Neutrophil (primary cell): ENCODE results near the gene RIMS3.
"Not testable (repeated sequence)": the region's sequence is repeated elsewhere in the genome, so short reads cannot be mapped to it uniquely, and the experiment has no call there.

Source experiments
- H3K27ac ChIP-seq: fragments of 200-600 bp; sonication (generic); 2 replicates; pipeline ENCODE4 v1.5.1; 2016; ENCODE audit warnings: mild to moderate bottlenecking, moderate library complexity
- H3K27me3 ChIP-seq: fragments of 200-600 bp; sonication (generic); 2 replicates; pipeline ENCODE4 v1.6.0; 2016; ENCODE audit warnings: mild to moderate bottlenecking
- H3K36me3 ChIP-seq: fragments of 200-600 bp; sonication (generic); 2 replicates; pipeline ENCODE4 v1.5.1; 2017
- H3K4me1 ChIP-seq, 2 experiments: fragments of 200-600 bp in 1 of 2; sonication (generic) in 1 of 2; 1 replicate in 1 of 2; 2 replicates in 1 of 2; pipeline versions ENCODE4 v1.5.1 to v1.6.1; 2013 to 2016; ENCODE audit warnings: low read depth in 1 of 2, low read length in 1 of 2, mild to moderate bottlenecking in 1 of 2, moderate library complexity in 1 of 2; ENCODE audit not compliant: control insufficient read depth in 1 of 2, insufficient read depth in 1 of 2
- H3K4me3 ChIP-seq, 2 experiments: fragments of 200-600 bp in 1 of 2; sonication (generic) in 1 of 2; 1 replicate in 1 of 2; 2 replicates in 1 of 2; pipeline ENCODE4 v1.5.1; 2013 to 2016; ENCODE audit warnings: low read depth in 1 of 2, low read length in 1 of 2, mild to moderate bottlenecking in 1 of 2, moderate library complexity in 1 of 2
- H3K9me3 ChIP-seq: fragments of 200-600 bp; sonication (generic); 2 replicates; pipeline ENCODE4 v1.5.1; 2016
- TF ChIP-seq, protein P1 (sequence below): fragments of 200-600 bp; sonication (generic); IDR thresholded peaks from 2 replicates; pipeline ENCODE4 v1.5.1; 2016; ENCODE audit warnings: antibody characterized with exemption

Gene RIMS3

GRCh38 chr1:40703316-40703715, 37.8 kb upstream of the RIMS3 start:
- peaks cover 39 to 52% of the 10 kb centered on the region in 2 experiments for H3K4me1 ChIP-seq
- TF ChIP-seq, protein P1, sequence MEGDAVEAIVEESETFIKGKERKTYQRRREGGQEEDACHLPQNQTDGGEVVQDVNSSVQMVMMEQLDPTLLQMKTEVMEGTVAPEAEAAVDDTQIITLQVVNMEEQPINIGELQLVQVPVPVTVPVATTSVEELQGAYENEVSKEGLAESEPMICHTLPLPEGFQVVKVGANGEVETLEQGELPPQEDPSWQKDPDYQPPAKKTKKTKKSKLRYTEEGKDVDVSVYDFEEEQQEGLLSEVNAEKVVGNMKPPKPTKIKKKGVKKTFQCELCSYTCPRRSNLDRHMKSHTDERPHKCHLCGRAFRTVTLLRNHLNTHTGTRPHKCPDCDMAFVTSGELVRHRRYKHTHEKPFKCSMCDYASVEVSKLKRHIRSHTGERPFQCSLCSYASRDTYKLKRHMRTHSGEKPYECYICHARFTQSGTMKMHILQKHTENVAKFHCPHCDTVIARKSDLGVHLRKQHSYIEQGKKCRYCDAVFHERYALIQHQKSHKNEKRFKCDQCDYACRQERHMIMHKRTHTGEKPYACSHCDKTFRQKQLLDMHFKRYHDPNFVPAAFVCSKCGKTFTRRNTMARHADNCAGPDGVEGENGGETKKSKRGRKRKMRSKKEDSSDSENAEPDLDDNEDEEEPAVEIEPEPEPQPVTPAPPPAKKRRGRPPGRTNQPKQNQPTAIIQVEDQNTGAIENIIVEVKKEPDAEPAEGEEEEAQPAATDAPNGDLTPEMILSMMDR, result no peak
- no peaks in the 10 kb centered on the region for H3K9me3 ChIP-seq
- H3K4me3 ChIP-seq, result no peak overlapping the region
- H3K36me3 ChIP-seq, result no peaks in the 10 kb centered on the region
- H3K27me3 ChIP-seq, result no peaks in the 10 kb centered on the region
- H3K27ac ChIP-seq, result peak overlapping the region; percentile 18

- peaks cover 39 to 53% of the 10 kb centered on the region in 2 experiments for H3K4me1 ChIP-seq
Measured at GRCh38 chr1:40702810-40703209, 37.3 kb upstream of the RIMS3 start.

GRCh38 chr1:40701684-40702083, 36.2 kb upstream of the RIMS3 start:
- TF ChIP-seq, protein P1, result no peak
- no peaks in the 10 kb centered on the region for H3K36me3 ChIP-seq
- H3K27me3 ChIP-seq, result no peaks in the 10 kb centered on the region
- H3K4me1 ChIP-seq, result peaks cover 50 to 64% of the 10 kb centered on the region in 2 experiments
- no peaks in the 10 kb centered on the region for H3K9me3 ChIP-seq
- H3K27ac ChIP-seq, result peak overlapping the region; percentile 64
- H3K4me3 ChIP-seq, result no peak overlapping the region

More at GRCh38 chr1:40702810-40703209, 37.3 kb upstream of the RIMS3 start:
- not testable (repeated sequence) for H3K27ac ChIP-seq, H3K36me3 ChIP-seq, H3K27me3 ChIP-seq, H3K4me3 ChIP-seq, H3K9me3 ChIP-seq

DNA sequence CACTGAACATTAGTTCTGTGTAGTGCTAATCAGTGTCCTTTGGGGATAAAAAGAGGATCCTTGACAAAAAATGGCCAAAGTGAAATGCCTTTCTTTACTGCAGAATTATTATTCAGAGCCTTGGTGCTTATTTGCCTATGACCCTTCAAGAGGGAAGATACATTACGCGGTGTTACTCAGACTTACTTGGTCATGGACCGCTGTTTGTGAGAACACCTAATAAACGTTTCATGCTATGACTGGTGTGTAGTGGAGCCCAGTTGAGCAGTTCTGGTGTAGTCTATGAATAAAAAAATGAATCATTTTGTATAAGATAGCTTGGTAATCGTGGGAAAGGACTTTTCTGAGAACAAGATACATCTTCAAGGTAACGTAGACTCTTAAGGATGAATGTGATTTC, 34.3 kb upstream of the RIMS3 start:
- TF ChIP-seq, protein P1, result no peak
- peaks cover 3% of the 10 kb centered on the region for H3K36me3 ChIP-seq
- H3K4me1 ChIP-seq, result peaks cover 67 to 82% of the 10 kb centered on the region in 2 experiments
- H3K9me3 ChIP-seq, result no peaks in the 10 kb centered on the region
- H3K27ac ChIP-seq, result peak overlapping the region; percentile 10
- H3K4me3 ChIP-seq, result no peak overlapping the region
- H3K27me3 ChIP-seq, result no peaks in the 10 kb centered on the region

DNA sequence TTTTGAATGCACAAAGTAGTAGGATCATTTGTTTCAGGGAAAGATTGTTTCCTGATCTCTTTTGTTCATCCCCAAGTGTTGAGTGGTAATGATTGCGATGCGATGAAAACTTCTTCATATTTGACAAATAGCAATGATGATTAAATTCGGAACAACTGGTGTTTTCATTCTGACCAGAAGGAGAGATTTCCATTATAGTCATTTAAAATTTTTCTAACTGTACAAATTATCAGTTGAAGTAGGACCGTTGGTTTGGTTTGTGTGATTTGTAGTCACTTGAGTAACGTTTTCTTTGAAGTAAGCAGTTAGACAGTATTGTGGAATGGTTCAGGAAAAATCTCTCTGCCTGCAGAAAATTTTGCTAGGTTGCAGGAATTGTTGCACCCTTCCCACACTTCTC, 32.0 kb upstream of the RIMS3 start:
- Histone ChIP-seq H3K27me3 (no peaks in the 10 kb centered on the region), H3K4me3 (no peak overlapping the region), H3K27ac (peak overlapping the region; percentile 63), H3K9me3 (no peaks in the 10 kb centered on the region), H3K4me1 (peaks cover 84 to 96% of the 10 kb centered on the region in 2 experiments), H3K36me3 (peaks cover 3% of the 10 kb centered on the region)
- TF ChIP-seq, protein P1, result no peak

DNA sequence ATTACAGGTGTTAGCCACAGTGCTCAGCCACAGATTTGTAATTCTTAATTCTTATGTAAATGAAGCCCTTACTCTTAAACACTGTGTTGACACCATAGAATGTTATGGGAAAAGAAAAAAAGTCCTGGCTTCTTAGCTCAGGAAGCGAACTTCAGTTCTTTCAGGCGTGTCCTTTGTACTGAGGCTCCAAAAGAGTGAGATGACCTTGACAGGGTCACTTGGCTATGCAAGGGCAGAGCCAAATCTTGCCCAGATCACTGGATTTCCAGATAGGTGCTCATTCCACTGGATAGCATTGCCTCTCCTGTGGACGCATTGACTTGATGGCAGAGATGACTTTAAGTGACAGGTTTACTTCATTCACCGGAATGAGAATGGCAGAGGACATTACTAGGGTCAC, 30.8 kb upstream of the RIMS3 start:
- Histone ChIP-seq H3K27ac (peak overlapping the region; percentile 63), H3K9me3 (no peaks in the 10 kb centered on the region), H3K36me3 (peaks cover 3% of the 10 kb centered on the region), H3K4me3 (no peak overlapping the region), H3K27me3 (no peaks in the 10 kb centered on the region), H3K4me1 (peaks cover 80 to 89% of the 10 kb centered on the region in 2 experiments)
- TF ChIP-seq, protein P1, result no peak
